HG02938 (cell line): ENCODE measurements around the gene OR51L1.
"Not testable (repeated sequence)": the region's sequence is repeated elsewhere in the genome, so short reads cannot be mapped to it uniquely, and the experiment has no call there.

Experiments used
- ATAC-seq: cut with Tn5 transposase; IDR thresholded peaks from one replicate; pipeline ENCODE4 v1.9.1; 2021; ENCODE audit warnings: mild to moderate bottlenecking, moderate library complexity; ENCODE audit not compliant: unreplicated experiment

OR51L1 gene, protein sequence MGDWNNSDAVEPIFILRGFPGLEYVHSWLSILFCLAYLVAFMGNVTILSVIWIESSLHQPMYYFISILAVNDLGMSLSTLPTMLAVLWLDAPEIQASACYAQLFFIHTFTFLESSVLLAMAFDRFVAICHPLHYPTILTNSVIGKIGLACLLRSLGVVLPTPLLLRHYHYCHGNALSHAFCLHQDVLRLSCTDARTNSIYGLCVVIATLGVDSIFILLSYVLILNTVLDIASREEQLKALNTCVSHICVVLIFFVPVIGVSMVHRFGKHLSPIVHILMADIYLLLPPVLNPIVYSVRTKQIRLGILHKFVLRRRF

DNA sequence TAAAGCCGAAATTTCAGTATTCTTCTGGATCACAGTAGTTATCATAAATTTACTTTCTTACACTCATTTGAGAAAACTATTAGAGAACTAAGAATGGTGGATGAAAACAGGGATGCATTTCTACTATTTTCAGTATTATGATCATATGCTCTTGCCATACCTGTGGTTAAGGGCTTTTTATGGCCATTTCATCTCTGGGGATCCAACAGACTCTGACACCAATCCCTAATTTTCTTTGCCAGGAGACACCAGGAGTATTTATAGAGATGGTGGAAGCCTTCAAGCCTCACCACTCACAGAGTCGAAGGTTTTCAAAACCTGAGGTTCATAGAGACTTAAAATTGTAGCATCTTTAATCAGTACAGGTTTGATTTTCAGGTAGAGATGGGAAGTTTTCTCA lies at the start of gene OR51L1:
Gene OR51L1, plus strand, starts transcription at position 301 of the 400 bp plus-strand sequence. CDS start 4,132 bp downstream, outside the sequence.
- ATAC-seq: no peak

DNA sequence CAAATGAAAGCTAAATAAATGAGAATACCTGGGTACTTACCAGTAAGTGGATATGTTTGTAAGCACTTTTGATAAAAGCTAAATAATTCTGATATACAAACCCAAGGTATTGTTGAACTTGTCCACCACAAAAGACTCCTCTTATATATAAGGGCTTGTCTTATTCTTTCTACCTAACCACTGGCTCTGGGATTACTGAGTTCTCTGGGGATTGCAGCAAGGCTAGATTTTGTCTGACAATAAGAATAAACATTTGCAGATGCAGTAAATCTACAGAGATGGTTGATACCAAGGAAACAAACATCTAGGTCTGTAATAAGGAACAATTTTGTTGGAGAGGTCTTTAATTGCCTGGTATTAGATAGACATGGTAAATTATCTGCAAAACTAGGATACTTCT lies 47.1 kb upstream of the OR51L1 start, which contains the start of gene OR51A4:
Gene OR51A4, minus strand, starts transcription at position 101 of the 400 bp plus-strand sequence. CDS start 505 bp downstream, outside the sequence.
- no peak for ATAC-seq

DNA sequence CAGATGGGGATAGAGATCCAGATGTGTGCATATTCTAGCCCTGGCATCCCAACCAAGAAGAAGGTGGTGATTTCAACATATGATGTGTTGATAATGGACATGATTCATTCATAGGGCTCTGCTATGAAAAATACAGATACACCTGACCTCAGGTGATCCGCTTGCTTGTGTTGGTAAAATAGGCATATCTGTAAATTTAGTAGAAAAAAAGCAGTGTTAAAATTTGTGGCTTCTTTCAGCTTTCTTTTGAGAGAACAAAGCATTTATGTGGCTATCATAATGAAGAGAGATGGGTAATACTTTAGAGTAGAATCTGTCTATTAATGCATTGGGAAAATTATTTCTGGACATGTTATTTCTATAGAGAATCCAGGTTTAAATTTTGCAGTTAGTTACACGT lies 39.0 kb upstream of the OR51L1 start, which contains the start of gene OR51A2:
Gene OR51A2, minus strand, starts transcription at position 101 of the 400 bp plus-strand sequence. Its CDS starts 0 bp downstream, at position 101.
- not testable (repeated sequence) for ATAC-seq

DNA sequence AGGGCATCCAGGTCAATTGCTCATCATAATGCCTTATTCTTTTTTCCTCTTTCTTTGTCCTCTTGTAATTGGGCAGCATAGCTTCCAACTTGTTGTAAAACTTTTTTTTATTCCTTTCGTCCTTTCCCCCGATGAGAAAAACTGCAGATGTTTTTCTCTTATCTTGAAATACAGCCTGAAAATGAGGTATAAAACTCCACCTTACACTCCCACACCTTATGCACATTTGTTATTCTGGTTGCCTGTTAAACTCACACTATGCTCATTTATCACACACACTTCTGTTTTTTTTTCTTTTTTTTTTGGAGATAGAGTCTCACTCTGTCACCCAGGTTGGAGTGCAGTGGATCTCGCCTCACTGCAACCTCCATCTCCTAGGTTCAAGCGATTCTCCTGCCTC lies 37.3 kb upstream of the OR51L1 start:
- no peak for ATAC-seq

DNA sequence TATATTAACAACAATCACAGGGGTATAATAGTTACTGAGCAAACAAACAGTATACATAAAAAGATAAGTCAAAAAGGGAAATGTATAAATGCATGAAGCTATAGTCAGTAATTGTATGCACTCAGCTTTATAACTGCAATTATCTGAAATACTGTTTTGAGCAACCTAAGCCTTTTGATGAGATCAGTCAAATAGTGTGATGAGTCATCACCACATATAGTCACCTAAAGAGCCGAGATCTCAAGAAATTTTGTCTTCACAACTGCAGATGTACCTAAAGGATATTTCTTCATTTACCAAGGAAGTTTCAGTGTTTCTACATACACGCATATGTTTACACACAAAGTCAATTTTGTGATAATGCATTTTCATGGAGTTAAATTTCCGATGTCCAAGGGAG lies 33.8 kb upstream of the OR51L1 start:
- no peak for ATAC-seq

DNA sequence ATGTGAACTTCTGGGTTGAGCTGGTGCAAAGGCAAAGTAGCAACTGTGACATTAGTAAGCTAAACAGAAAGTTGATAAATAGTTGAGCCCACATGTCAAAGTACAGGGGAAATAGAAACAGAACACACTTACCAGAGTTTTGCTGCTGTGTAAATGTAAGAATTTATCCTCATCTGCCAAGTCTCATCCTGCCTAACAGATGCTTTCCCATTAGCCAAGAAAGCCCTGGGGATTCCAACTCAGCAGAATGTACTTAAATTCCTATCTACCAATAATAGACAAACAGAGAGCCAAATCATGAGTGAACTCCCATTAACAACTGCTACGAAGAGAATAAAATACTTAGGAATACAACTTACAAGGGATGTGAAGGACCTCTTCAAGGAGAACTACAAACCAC lies 31.8 kb upstream of the OR51L1 start:
- ATAC-seq: no peak

DNA sequence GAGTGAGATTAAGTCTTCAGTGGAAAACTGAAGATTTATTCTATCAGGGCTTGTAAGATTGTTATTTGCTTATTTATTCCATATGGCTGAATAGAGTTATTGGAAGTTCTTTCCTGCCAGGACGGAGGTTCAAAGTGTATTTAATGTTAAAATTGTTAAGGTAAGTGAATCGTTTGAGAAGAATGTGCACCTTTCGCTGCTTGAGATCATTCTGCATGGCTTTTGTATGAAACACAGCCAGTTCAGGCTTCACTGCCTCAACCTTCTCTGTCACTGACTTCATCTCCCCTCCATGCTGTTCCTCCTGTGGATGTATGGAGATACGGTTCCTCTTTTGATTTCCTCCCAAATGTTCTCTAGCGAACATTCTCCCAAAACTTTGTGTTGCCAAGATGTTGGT lies 19.2 kb upstream of the OR51L1 start:
- ATAC-seq: no peak

DNA sequence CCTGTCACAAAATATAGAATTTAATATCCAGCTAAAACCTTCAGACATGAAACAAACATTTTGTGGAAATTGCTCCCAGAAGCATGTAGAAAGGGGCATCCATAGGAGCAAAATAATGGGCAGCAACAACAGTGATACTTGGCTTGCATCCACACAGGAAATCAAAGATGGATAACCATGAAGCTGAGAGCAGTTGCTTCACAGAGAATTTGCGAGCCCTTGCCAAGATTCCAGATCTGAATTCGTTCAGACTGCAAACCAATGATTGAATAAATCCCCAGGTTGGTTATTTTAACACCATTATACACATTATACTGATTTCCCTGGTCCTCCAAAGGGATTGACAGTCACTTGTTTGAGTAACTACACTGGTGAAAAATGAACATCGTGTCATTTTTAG lies 15.6 kb upstream of the OR51L1 start:
- ATAC-seq: no peak

DNA sequence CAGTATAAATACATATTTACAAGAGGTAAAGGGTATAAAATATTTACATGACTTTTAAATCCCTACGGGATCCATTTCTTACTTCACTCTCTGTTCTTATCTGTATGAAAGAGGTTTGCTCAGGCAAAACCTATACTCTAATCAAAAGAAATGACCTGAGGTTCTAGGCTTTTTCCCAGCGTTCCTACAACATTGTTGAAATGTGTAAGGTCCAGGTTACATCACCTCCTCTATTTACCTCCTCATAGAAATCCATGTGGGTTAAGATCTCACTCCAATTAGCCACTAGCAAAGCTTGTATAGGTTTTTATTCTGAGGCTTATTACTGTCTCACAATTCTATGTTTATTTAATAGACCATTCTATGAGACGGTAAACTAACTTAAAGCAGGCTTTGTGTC lies 12.0 kb upstream of the OR51L1 start:
- ATAC-seq: no peak

DNA sequence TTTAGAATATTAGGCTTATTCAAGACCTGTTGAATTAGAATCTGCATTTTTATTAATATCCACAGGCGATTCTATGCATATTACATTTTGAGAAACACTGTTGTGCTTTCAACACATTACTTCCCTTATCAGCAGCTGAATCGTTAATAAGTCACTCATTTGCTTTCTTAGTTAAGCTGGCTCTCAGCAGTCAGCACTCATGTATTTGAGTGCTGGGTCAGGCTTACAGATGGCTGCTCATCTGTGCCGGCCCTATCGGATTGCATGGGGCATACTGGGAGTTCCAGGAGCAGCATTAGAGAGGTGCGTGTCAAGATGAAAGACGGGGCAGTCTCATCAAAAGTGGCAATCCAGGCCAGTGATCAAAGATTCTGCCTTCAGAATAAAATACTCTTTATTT lies 10.8 kb upstream of the OR51L1 start:
- no peak for ATAC-seq

DNA sequence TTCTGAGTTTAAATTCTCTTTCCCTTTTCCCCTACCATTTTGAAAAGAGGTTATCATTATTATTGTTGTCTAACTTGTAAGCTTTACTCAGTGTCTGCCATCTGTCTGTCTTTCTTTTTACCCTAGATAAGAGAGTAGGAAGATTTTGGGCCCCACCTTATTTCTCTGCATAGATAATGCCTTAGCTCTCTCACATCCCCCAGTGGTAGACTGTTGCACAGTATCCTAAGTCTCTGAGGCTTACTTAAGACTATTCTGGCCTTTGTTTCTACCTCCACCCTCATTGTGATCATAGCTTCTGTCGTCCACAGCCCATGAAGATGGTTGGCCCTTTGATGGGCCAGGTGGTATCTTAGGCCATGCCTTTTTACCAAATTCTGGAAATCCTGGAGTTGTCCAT lies 3.6 kb upstream of the OR51L1 start:
- no peak for ATAC-seq

DNA sequence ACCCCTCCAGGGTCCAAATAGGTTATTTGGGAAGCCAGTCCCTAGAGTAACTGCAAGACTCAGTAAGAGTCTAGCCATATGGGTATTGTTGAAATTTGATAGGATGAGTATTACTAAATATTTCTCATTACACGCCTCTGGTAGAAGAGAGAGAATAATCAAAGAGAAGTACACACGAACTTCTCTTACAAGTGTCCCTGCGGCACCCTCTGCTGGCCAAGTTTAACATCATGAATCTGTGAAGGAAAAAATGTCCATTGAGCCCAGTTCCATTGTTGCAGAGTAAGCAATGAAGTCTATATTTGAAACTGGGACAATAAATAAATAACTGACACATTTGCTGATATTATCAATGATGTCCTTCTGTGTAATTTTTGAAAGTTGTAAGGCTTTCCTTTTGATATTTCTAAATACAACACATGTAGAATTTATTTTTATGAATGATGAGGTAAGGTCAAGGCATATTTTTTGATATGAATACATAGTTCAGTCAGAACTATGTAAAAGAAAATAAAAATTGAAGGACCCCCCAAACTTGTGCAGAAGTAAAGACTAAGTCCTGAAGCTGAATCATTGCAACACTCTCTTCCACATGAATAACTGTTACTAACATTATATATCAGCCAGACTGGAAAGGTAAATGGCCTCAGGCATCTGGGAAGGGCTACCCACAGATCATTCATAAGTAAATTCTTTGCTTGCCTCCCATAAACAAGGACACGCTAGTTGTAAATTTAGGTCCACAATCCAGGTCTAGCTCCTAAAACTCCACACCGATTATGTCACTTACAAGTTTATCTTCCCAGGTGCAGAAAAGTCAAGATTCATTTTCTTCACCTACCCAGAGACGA lies 10.0 kb downstream of the OR51L1 start:
- ATAC-seq: no peak

DNA sequence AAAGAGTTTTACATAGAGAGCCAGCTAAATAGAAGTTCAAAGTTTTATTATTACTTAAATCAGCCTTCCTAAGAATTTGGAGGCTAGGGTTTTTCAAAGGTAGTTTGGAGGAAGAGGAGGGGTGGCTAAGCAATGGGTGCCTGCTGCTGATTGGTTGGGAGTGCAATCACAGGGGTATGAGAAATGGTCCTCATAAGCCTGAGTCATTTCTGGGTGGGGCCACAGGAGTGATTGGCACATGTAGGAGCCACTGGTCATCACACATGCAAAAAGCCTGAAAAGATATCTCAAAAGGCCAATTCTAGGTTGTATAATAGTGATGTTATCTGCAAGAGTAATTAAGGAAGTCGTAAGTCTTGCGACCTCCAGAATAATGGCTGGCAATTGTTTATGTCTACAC lies 12.9 kb downstream of the OR51L1 start:
- ATAC-seq: no peak

DNA sequence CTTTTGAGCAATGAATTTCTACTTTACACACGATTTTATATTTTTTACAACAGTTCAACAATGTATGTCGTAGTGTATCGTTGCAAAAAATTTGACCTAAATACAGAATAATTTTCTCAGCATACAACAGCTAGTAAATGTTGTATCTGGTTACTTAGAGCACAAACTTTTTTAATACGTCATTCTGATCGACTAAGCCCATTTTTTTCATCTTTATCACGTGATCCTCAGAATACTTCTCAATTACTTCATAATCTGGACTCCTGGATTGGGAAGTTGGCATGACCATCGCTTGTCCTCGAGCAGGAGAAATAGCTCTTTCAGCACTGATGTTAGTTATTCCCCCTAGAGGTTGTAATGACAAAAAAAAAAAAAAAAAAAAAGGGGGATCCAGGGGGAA lies 16.6 kb downstream of the OR51L1 start:
- no peak for ATAC-seq

DNA sequence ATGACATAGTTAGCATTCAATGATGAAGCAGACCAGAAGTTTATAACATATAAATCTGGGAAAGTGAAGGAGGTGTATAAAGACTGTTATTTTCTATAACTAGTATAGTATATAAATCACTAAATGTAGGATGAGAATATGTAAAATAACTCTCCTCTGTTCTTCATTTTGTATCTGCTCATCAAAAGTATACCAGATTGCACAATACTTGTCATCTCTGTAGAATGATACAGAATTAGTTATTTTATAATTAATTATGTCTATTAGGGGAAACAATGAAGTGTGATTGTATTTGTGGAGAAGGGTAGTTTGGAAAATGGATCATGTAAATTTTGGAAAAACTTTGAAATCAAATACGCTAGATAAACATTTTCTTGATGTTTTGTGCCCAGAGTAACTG lies 18.4 kb downstream of the OR51L1 start:
- no peak for ATAC-seq

DNA sequence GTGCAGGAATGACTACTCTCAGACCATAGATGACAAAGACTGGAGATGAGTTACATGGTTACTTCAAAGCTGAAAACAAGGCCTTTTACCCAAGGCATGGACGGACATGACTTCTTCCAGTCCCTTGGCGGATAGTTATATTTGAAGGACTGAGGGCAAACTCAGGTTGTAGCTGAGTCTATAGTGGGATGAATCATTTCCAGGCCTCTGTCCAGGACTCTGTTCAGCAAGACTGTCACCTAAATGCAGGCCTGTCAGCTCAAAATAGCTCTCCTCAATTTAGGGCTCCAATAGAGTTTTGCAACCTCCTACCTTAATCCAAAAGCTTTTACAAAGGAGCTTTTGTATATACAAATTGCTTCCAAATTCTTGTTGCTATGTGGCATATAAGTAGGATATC lies 27.3 kb downstream of the OR51L1 start:
- no peak for ATAC-seq

DNA sequence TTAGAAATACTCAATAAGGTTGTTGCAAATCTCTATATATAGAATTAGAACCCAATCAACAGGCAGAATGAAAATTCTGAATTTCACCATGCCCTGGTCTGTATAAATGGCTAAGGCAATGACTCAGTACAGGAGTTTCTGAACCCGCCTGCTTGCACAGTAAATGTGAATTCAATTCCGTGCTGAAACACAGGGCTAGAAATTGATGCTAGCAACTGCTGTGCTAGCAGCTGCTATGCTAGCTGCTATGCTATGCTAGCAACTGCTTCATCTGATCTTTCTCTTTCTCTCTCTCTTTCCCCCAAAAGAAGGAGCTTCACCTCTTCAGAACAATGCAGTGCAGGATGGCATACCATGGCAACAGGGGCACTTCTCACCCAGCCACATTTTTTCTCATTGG lies 42.0 kb downstream of the OR51L1 start:
- no peak for ATAC-seq

DNA sequence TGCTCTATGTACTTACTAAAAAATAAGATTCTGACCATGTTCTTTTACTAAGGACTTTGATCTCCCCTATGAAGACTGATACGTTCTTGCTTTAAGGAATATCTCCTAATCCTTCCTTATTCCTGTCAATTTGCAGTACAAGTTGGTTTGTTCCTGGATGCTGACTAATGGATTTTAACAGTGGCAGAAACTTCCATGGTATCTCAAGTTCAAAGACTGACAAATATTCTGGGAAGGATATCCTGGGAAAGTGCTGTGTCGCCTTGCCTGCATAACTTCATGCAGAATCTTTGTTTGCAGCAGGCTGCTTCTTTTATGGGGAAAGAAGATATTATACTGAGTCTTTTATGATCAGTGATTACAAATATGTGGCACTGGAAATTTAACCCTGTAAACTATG lies 43.3 kb downstream of the OR51L1 start:
- no peak for ATAC-seq

DNA sequence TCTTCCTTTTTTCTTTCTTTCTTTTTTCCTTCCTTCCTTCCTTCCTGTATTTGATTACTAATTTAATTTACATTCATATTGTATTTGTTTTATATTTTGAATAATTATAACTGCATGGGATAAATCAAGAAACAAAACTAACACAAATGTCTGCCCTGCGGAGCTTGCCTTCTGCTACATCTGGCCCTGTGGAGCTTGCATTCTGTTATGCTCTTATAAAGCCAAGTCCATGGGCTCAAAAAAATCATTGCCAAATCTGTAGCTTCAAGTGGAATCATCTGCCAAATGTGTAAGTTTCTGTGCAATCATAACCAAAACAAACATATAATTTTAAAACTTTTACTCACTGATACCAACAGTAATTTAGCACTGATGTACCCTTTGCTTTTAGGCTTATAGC lies 43.7 kb downstream of the OR51L1 start:
- ATAC-seq: no peak

DNA sequence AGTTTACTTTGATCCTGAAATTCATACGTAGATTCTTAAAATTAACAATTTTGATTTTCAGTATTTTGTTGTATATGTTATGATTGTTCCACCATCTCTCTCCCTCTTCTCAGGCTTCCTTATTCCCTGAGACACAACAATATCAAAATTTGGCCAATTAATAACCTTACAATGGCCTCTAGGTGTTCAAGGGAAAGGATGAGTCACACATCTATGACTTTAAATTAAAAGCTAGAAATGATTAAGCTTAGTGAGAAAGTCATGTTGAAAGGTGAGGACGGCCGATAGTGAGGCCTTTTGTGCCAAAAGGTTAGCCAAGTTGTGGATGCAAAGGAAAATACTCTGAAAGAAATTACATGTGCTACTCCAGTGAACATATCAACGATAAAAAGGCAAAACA lies 46.2 kb downstream of the OR51L1 start:
- ATAC-seq: no peak

DNA sequence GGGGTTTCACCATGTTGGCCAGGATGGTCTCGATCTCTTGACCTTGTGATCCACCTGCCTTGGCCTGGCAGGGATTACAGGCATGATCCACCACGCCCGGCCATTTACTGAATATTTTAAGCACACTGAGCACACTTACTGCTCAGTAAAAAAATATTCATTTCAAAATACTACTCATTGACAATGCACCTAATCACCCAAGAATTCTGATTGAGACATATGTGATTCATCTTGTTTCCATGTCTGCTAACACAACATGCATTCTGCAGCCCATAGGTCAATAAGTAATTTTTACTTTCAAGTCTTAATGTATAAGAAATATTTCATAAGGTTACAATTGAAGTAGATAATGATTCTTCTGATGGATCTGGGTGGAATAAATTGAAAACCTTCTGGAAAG lies 47.4 kb downstream of the OR51L1 start:
- no peak for ATAC-seq

DNA sequence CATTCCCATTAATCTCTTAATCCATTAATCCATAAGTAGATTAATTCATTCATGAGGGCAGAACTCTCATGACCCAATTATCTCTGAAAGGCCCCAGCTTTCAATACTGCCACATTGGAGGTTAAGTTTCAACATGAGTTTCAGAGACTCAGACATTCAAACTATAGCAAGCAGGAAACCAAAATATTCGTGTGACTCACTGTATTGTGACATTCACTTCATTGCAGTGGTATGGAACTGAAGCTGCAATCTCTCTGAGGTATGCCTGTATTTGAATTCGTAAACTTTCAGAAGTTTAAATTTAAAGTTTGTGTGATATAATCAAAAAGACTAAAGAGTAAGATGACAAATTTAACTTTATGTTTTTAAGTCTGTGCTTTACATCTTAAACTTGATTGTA lies 48.7 kb downstream of the OR51L1 start:
- no peak for ATAC-seq
